ENCODE results near the gene ACADS.

The ACADS gene

DNA sequence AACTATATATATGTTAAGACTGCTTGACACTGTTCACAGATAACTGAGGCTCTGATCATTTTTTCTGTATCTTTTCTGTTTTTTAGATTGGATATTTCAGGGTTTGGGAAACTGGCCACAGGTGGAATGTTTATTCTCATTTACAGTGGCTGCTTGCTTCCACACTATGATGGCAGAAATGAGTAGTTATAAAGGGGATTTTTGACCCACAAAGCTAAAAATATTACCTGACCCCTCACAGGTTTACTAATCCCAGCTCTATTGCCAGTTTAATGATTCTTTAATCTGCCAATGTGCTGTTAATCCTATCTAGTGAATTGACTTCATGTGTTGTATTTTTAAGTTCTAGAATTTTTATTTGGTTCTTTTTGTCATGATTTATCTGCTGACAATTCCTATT, 29.6 kb downstream of the ACADS start:
- in situ Hi-C loops (cut with HindIII; ENCODE audit: low pct_unique_long_range_greater_than_20kb, low sequenced_read_pairs), result no loop called here
- no peak for DNase-seq (ENCODE audit: low read depth in 1 of 2, low spot score in 1 of 2)
- TF ChIP-seq JUND (IDR thresholded peaks at IDR 0.05; ENCODE audit: low read depth), result no peak

DNA sequence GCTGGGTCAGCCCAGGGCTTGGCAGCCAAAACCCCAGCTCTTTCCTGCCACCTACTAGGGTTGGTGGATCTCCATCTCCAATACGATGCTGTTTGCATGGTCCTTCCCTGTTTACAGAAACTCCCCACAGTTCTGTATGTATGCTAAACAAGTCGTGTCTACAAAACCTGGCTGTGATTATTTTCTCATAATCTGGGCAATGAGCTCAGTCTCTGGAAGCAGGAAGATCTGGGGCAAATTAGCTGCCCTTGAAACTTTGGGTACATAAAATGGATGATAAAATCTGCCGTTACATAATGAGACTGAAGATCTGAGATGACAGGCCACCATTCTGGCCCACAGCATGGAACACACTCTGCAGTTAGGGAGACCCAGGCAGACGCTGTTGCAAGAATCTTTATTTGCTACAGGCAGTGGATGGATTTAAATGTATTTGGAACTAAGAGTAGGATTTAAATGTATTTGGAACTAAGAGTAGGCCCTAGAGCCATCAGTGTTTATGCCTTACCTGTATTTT, 31.7 kb downstream of the ACADS start:
- no peak for TF ChIP-seq JUND (IDR thresholded peaks at IDR 0.05; ENCODE audit: low read depth)
- in situ Hi-C loops (cut with HindIII; ENCODE audit: low pct_unique_long_range_greater_than_20kb, low sequenced_read_pairs), result no loop called here
- DNase-seq (ENCODE audit: low read depth in 1 of 2, low spot score in 1 of 2), result no peak

- in situ Hi-C loops (cut with HindIII; ENCODE audit: low pct_unique_long_range_greater_than_20kb, low sequenced_read_pairs), result no loop called here
- no peak for DNase-seq (ENCODE audit: low read depth in 1 of 2, low spot score in 1 of 2)
- TF ChIP-seq JUND (IDR thresholded peaks at IDR 0.05; ENCODE audit: low read depth), result no peak
Observed at GRCh38 chr12:120757949-120758348, 32.3 kb downstream of the ACADS start.

- in situ Hi-C loops (cut with HindIII; ENCODE audit: low pct_unique_long_range_greater_than_20kb, low sequenced_read_pairs), result no loop called here
- no peak for TF ChIP-seq JUND (IDR thresholded peaks at IDR 0.05; ENCODE audit: low read depth)
- no peak for DNase-seq (ENCODE audit: low read depth in 1 of 2, low spot score in 1 of 2)
Observed at GRCh38 chr12:120758798-120759590, 33.4 kb downstream of the ACADS start.

DNA sequence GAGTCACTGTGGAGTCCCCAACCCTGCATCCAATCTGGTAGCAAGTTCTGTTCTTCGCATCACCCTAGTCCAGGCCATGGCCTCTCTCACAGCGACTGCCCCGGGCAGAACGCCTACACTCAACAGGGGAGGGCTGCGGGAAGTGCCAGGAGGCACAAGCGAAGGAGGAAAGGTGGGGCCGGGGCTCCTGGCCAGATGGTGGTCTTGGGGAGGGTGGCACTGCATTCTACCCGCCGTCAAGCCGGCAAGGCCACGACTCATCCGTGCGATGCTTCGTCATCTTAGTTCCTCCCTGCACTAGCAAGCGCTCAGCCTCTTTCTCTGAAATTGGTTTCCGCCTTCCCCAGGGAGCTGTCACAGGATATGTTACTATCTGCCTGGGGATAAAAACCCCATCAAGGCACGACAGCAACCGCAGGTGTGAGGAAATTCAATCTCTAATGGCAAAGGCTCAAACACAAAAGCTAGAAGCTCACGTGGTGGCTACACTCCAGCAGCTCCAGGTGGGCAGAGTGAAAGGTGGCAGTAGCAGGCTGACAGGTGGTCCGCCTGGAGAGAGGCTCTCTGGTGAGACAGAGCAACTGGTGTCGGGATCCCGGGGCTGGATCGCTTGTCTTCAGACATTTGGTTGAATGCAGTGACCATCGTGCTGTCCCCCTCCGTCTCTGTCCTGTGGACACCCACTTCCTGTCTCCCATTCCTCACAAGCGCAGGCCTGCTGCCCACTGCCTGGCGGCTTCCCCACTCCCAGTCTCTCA, 34.1 kb downstream of the ACADS start:
- DNase-seq (ENCODE audit: low read depth in 1 of 2, low spot score in 1 of 2), result no peak
- in situ Hi-C loops (cut with HindIII; ENCODE audit: low pct_unique_long_range_greater_than_20kb, low sequenced_read_pairs), result no loop called here
- no peak for TF ChIP-seq JUND (IDR thresholded peaks at IDR 0.05; ENCODE audit: low read depth)

DNA sequence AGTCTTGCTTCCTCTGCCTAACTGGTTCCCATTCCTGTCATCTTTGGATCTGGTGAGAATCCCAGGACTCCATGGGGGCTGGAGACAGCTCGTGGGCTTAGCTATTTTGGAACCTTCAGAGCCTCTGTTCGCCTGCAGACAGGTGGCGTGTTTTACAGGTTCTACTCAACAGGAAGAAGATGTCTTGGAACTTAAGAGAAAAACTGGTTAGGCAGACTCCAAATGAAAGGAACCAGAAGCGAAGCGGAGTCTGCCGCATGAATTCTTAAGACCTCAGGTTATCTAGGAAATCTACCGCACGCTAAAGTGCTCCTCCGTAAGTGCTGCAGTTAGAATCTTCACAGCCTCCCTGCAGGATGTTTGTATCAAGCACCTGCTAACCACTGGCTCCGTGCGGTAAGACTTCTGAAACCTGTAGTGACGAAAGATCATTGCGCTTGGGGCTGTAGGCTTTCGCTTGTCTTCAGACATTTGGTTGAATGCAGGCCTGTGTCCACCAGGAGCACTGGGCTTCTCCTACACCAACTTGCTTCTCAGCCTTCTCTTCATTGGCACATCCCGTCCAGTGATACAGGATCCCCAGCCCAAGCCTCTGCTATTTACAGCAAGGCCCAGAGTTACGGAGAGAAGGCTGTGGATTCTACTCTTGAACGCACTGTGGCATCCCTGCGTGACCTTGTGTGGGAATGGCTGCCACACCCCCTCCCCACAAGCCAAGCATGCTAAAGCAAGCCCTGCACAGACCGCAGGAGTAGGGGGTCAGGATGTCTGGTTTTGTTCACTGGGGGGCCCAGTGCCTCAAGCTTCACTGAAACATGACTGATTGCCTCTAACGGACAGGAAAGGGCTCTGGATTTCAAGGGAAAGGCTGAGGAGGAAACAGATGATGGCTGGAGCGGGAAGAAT, 35.0 kb downstream of the ACADS start:
- no peak for DNase-seq (ENCODE audit: low read depth in 1 of 2, low spot score in 1 of 2)
- no peak for TF ChIP-seq JUND (IDR thresholded peaks at IDR 0.05; ENCODE audit: low read depth)
- in situ Hi-C loops (cut with HindIII; ENCODE audit: low pct_unique_long_range_greater_than_20kb, low sequenced_read_pairs), result no loop called here

DNA sequence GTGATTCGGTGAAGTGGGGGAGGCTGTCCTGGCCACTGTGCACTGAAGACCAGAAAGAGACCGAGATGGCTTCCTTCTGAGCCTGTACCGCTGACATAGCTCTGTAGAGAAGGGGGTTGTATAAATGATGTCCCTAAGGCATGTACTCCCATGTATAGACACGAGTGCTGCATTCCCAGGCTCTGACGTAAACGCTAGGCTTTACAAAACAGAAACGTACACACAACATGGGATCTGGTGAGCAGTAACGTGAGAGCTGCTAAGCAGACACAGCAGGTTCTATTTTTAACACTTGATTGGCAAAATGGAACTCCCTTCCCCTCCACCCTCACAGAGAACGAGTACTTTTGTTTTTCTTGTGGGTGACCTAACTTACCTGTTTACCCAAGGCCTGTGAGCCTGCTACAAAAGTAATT, 35.9 kb downstream of the ACADS start:
- DNase-seq (ENCODE audit: low read depth in 1 of 2, low spot score in 1 of 2), result peak in 1 of 2 experiments; percentile 25
- in situ Hi-C loops (cut with HindIII; ENCODE audit: low pct_unique_long_range_greater_than_20kb, low sequenced_read_pairs), result no loop called here
- no peak for TF ChIP-seq JUND (IDR thresholded peaks at IDR 0.05; ENCODE audit: low read depth)

DNA sequence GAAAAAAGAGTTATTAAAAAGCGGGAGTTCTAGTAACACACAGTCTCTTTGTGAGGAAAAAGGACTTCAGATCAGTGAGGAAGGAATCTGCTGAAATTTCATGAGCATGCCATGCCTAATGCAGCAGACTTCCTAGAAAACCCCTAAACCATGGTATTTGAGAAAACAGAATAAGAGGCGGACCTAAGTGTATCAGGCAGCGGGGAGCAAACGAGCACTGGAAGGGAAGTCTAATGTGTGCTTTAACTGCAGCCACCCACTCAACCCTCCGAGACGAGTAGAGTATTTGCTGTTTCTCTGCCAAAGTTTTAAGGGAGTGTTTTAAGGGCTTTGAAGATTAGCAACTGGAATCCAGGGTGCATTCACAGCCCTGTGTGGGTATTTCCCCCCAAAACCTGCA, 36.5 kb downstream of the ACADS start:
- DNase-seq (ENCODE audit: low read depth in 1 of 2, low spot score in 1 of 2), result no peak
- TF ChIP-seq JUND (IDR thresholded peaks at IDR 0.05; ENCODE audit: low read depth), result no peak
- in situ Hi-C loops (cut with HindIII; ENCODE audit: low pct_unique_long_range_greater_than_20kb, low sequenced_read_pairs), result no loop called here

DNA sequence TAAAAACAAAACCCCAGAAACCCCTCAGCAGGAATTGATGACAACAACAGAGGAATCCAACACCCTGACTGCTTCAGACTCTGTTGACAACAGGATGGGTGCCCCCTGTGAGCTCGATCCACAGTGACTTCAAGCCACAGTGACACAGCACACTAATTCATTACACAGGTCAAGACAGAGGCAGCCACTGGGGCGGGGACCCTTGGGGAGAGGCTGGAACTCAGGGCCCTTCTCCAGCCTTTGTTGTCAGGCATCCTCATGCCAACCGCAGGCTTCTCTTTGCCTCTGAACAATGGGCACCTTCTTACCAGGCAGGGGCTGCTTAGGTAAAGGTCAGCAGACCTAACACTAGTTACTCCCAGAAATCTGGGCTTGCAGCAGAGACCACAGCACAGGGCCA, 37.6 kb downstream of the ACADS start:
- in situ Hi-C loops (cut with HindIII; ENCODE audit: low pct_unique_long_range_greater_than_20kb, low sequenced_read_pairs), result no loop called here
- no peak for TF ChIP-seq JUND (IDR thresholded peaks at IDR 0.05; ENCODE audit: low read depth)
- no peak for DNase-seq (ENCODE audit: low read depth in 1 of 2, low spot score in 1 of 2)

- no peak for TF ChIP-seq JUND (IDR thresholded peaks at IDR 0.05; ENCODE audit: low read depth)
- no peak for DNase-seq (ENCODE audit: low read depth in 1 of 2, low spot score in 1 of 2)
- in situ Hi-C loops (cut with HindIII; ENCODE audit: low pct_unique_long_range_greater_than_20kb, low sequenced_read_pairs), result no loop called here
Observed at GRCh38 chr12:120764816-120765215, 39.2 kb downstream of the ACADS start.

- no peak for TF ChIP-seq JUND (IDR thresholded peaks at IDR 0.05; ENCODE audit: low read depth)
- in situ Hi-C loops (cut with HindIII; ENCODE audit: low pct_unique_long_range_greater_than_20kb, low sequenced_read_pairs), result no loop called here
- no peak for DNase-seq (ENCODE audit: low read depth in 1 of 2, low spot score in 1 of 2)
Observed at GRCh38 chr12:120766566-120766965, 40.9 kb downstream of the ACADS start.
